ENCODE data around the gene YARS1.

- TF ChIP-seq, protein P1, sequence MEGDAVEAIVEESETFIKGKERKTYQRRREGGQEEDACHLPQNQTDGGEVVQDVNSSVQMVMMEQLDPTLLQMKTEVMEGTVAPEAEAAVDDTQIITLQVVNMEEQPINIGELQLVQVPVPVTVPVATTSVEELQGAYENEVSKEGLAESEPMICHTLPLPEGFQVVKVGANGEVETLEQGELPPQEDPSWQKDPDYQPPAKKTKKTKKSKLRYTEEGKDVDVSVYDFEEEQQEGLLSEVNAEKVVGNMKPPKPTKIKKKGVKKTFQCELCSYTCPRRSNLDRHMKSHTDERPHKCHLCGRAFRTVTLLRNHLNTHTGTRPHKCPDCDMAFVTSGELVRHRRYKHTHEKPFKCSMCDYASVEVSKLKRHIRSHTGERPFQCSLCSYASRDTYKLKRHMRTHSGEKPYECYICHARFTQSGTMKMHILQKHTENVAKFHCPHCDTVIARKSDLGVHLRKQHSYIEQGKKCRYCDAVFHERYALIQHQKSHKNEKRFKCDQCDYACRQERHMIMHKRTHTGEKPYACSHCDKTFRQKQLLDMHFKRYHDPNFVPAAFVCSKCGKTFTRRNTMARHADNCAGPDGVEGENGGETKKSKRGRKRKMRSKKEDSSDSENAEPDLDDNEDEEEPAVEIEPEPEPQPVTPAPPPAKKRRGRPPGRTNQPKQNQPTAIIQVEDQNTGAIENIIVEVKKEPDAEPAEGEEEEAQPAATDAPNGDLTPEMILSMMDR (IDR thresholded peaks at IDR 0.05; ENCODE audit: low read length): no peak
- TF ChIP-seq EZH2 (optimal IDR thresholded peaks at IDR 0.05; ENCODE audit: low read depth, low read length) (no peak), EZH2phosphoT487 (IDR thresholded peaks at IDR 0.05; ENCODE audit: low read length) (no peak)
Observed at GRCh38 chr1:32780628-32781234, 36.4 kb downstream of the YARS1 start.
